B cell (primary cell): Measurements from ENCODE around the gene GK2. TPM values are rescaled to one million over a fixed set of nuclear protein-coding genes. Genes with fewer than 3 reads are reported as not detected.

Experiments used
- ATAC-seq: fragments of 200-7000 bp; cut with Tn5 transposase; one replicate; pipeline ENCODE4 v1.10.0; 2021; ENCODE audit warnings: low read depth, mild to moderate bottlenecking, moderate number of reproducible peaks, moderate library complexity
- CTCF ChIA-PET: fragments of 350-600 bp; sonication (Branson Sonifier 250); formaldehyde crosslinking; loops from one replicate; lab custom pipeline; 2021; ENCODE audit warnings: antibody characterized with exemption, inconsistent platforms; lab: Charles Lee
- POLR2A ChIA-PET: fragments of 350-600 bp; sonication (Branson Sonifier 250); formaldehyde crosslinking; loops from one replicate; lab custom pipeline; 2021; ENCODE audit warnings: antibody characterized with exemption; lab: Charles Lee
- DNase-seq: peaks from one replicate; pipeline ENCODE4 v3.0.0; 2013
- H2AFZ ChIP-seq: 2 replicates; pipeline ENCODE4 v1.6.1; 2012; ENCODE audit warnings: mild to moderate bottlenecking, low read depth, low read length; ENCODE audit not compliant: insufficient read depth, poor library complexity, severe bottlenecking
- H3K27ac ChIP-seq, 2 donors: 1 replicate in 1 of 2; 2 replicates in 1 of 2; pipeline ENCODE4 v1.5.1; 2012 to 2013; ENCODE audit warnings: low read length in 2 of 2, mild to moderate bottlenecking in 2 of 2, moderate library complexity in 1 of 2
- H3K27me3 ChIP-seq, 4 experiments: fragments of 200-600 bp in 1 of 4; sonication (generic) in 1 of 4; replicated peaks in 1 of 4; 1 replicate in 2 of 4; 2 replicates in 2 of 4; pipeline versions ENCODE4 v1.6.1 to v1.7.0; 2013 to 2016; ENCODE audit warnings: low read length in 3 of 4, mild to moderate bottlenecking in 2 of 4, mixed read lengths in 1 of 4, moderate library complexity in 1 of 4; ENCODE audit not compliant: insufficient read depth in 4 of 4, control insufficient read depth in 3 of 4; ENCODE audit errors: control extremely low read depth in 1 of 4
- H3K36me3 ChIP-seq, 2 experiments: replicated peaks in 1 of 2; 1 replicate in 1 of 2; 2 replicates in 1 of 2; pipeline versions ENCODE4 v1.6.1 to v1.7.1; 2013; ENCODE audit warnings: low read length in 1 of 2; ENCODE audit not compliant: insufficient read depth in 2 of 2, control insufficient read depth in 1 of 2; ENCODE audit errors: control extremely low read depth in 1 of 2, extremely low read depth in 1 of 2
- H3K4me1 ChIP-seq, 2 donors: fragments of 200-600 bp in 1 of 2; sonication (generic) in 1 of 2; 1 replicate in 1 of 2; 2 replicates in 1 of 2; pipeline versions ENCODE4 v1.5.1 to v1.6.1; 2013 to 2017; ENCODE audit warnings: low read length in 2 of 2; ENCODE audit not compliant: control insufficient read depth in 2 of 2, insufficient read depth in 2 of 2
- H3K4me2 ChIP-seq: replicated peaks from 2 replicates; pipeline ENCODE3; 2012; ENCODE audit warnings: mild to moderate bottlenecking, low read depth, low read length; ENCODE audit not compliant: poor library complexity, severe bottlenecking
- H3K4me3 ChIP-seq, 5 experiments: fragments of 200-600 bp in 1 of 5; sonication (generic) in 1 of 5; 1 replicate in 3 of 5; 2 replicates in 2 of 5; pipeline versions ENCODE4 v1.5.1 to v1.7.0; 2011 to 2016; ENCODE audit warnings: low read length in 4 of 5, mild to moderate bottlenecking in 4 of 5, low read depth in 2 of 5, control low read depth in 1 of 5, moderate library complexity in 1 of 5; ENCODE audit not compliant: insufficient read depth in 1 of 5; ENCODE audit errors: control extremely low read depth in 1 of 5, extremely low read depth in 1 of 5
- H3K79me2 ChIP-seq: fragments of 200-600 bp; sonication (generic); one replicate; pipeline ENCODE4 v1.6.0; 2016; ENCODE audit warnings: low read length; ENCODE audit not compliant: control insufficient read depth, insufficient read depth
- H3K9ac ChIP-seq: fragments of 200-600 bp; sonication (generic); 2 replicates; pipeline ENCODE4 v1.6.1; 2017; ENCODE audit warnings: mild to moderate bottlenecking, low read length, moderate library complexity
- H3K9me3 ChIP-seq, 3 donors: one replicate each; pipeline versions ENCODE4 v1.6.1 to v1.7.1; 2013; ENCODE audit warnings: low read length in 2 of 3; ENCODE audit not compliant: control insufficient read depth in 2 of 3, insufficient read depth in 1 of 3; ENCODE audit errors: control extremely low read depth in 1 of 3
- H4K20me1 ChIP-seq: 2 replicates; pipeline ENCODE4 v1.6.0; 2012; ENCODE audit warnings: mild to moderate bottlenecking, low read length; ENCODE audit not compliant: insufficient read depth, control insufficient read depth, poor library complexity, severe bottlenecking
- H3K27ac Mint-ChIP-seq: one replicate; pipeline ENCODE4 v1.8.0; 2021; ENCODE audit warnings: mixed read lengths
- H3K27me3 Mint-ChIP-seq: one replicate; pipeline ENCODE4 v1.8.0; 2021; ENCODE audit warnings: mixed read lengths
- H3K4me1 Mint-ChIP-seq: one replicate; pipeline ENCODE4 v1.8.0; 2021; ENCODE audit warnings: mixed read lengths
- H3K4me3 Mint-ChIP-seq: one replicate; pipeline ENCODE4 v1.8.0; 2021; ENCODE audit warnings: mixed read lengths
- H3K9me3 Mint-ChIP-seq: one replicate; pipeline ENCODE4 v1.8.0; 2022; ENCODE audit warnings: mixed read lengths; ENCODE audit not compliant: insufficient read depth
- EZH2 ChIP-seq: IDR thresholded peaks from 2 replicates; pipeline ENCODE4 v1.6.1; 2012; ENCODE audit warnings: borderline replicate concordance, low read depth, mild to moderate bottlenecking, moderate library complexity, low read length; ENCODE audit not compliant: insufficient read depth, poor library complexity, severe bottlenecking
- WGBS: methylation state at CpG from one replicate; pipeline ENCODE4 v1.1.5; 2013; ENCODE audit warnings: missing lambda C conversion rate; ENCODE audit not compliant: insufficient coverage; 5-methylcytosine and 5-hydroxymethylcytosine counted together
- intact Hi-C: fragments of 100-400 bp; cut with micrococcal nuclease; formaldehyde crosslinking; loops from one replicate; pipeline ENCODE4 v1.10.0; 2022
- polyA plus RNA-seq: library from polyadenylated mRNA; depleted of rRNA; stranded (reverse); fragments of >200 nt; gene quantifications from 2 replicates; pipeline ENCODE4 v1.2.3, GENCODE V29; 2012
- total RNA-seq, 2 donors: library from RNA; stranded (reverse); fragments of 120-200 nt in 1 of 2; gene quantifications; 1 replicate in 1 of 2; 2 replicates in 1 of 2; pipeline versions ENCODE4 v1.2.3 to v1.2.4, GENCODE V29; 2013 to 2022
- TF ChIP-seq, protein P1 (sequence below): fragments of 200-600 bp; IDR thresholded peaks from one replicate; pipeline ENCODE4 v1.8.0; 2022; ENCODE audit warnings: antibody characterized with exemption, mild to moderate bottlenecking

Gene GK2
- total and polyA plus RNA-seq, 2 donors (not counting 1 experiment from before 2014, with no cell fraction given), result not detected

DNA sequence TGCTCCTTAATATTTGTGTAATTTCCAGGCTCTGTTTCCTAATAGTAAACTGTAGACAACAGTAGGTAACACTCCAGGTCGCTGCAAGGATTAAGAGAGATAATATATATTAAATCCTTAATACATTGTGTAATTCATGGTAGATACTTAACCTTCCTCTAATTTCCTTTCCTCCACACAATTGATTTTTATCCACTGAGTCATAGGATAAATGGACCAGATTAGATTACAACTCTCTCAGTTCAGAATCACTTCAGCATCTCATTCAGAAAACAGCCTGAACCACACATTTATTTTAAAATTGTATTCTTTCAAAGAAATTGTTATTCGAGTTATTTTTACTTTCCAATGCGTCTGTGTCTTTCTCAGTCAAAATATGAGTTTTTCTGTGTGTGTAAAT lies 17.1 kb downstream of the GK2 start:
- DNase-seq (no peak), ATAC-seq (no peak)
- H3K4me1 ChIP-seq, result no peaks in the 10 kb centered on the region
- ChIA-PET POLR2A (no interaction called here), CTCF (no interaction called here)
- H4K20me1 ChIP-seq, result no peaks in the 10 kb centered on the region
- H3K9me3 ChIP-seq, result no peaks in the 10 kb centered on the region
- no peak for TF ChIP-seq EZH2
- TF ChIP-seq, protein P1, sequence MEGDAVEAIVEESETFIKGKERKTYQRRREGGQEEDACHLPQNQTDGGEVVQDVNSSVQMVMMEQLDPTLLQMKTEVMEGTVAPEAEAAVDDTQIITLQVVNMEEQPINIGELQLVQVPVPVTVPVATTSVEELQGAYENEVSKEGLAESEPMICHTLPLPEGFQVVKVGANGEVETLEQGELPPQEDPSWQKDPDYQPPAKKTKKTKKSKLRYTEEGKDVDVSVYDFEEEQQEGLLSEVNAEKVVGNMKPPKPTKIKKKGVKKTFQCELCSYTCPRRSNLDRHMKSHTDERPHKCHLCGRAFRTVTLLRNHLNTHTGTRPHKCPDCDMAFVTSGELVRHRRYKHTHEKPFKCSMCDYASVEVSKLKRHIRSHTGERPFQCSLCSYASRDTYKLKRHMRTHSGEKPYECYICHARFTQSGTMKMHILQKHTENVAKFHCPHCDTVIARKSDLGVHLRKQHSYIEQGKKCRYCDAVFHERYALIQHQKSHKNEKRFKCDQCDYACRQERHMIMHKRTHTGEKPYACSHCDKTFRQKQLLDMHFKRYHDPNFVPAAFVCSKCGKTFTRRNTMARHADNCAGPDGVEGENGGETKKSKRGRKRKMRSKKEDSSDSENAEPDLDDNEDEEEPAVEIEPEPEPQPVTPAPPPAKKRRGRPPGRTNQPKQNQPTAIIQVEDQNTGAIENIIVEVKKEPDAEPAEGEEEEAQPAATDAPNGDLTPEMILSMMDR, result no peak
- H3K36me3 ChIP-seq, result no peaks in the 10 kb centered on the region
- no peak overlapping the region for H3K4me3 Mint-ChIP-seq
- no peak overlapping the region for H3K4me2 ChIP-seq
- H3K79me2 ChIP-seq, result no peaks in the 10 kb centered on the region
- no peaks in the 10 kb centered on the region for H3K9me3 Mint-ChIP-seq
- H2AFZ ChIP-seq, result no peak overlapping the region
- H3K27me3 ChIP-seq, result no peaks in the 10 kb centered on the region
- no peak overlapping the region for H3K27ac Mint-ChIP-seq
- intact Hi-C loops, result no loop called here
- H3K27me3 Mint-ChIP-seq, result no peaks in the 10 kb centered on the region
- H3K4me1 Mint-ChIP-seq, result no peaks in the 10 kb centered on the region
- H3K9ac ChIP-seq, result no peak overlapping the region
- no peak overlapping the region for H3K27ac ChIP-seq
- no CpG with 5 or more reads among the region's 3 CpGs for whole genome bisulfite sequencing
- H3K4me3 ChIP-seq, result no peak overlapping the region

DNA sequence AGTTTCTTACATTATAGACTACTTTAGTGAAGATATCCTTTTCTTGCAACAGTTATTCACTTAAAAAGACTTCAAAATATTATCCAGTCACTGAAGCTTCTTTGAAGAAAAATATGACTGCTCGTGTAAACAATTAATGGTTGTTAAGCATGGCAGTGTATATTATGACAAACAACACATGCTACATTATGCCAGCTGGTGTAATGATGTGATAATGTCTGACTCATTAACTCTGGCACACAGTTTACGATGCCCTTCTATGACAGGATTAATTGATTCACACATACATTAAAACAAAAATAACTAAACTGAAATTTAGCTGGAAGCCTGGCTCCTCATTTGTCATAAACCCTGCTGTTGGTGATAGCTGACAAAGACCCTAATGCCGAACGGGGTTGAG lies 22.4 kb downstream of the GK2 start:
- H3K4me1 Mint-ChIP-seq, result no peaks in the 10 kb centered on the region
- POLR2A ChIA-PET, result no interaction called here
- Histone ChIP-seq H3K36me3 (no peaks in the 10 kb centered on the region), H3K4me3 (no peak overlapping the region), H3K79me2 (no peaks in the 10 kb centered on the region), H3K27me3 (no peaks in the 10 kb centered on the region), H4K20me1 (no peaks in the 10 kb centered on the region), H3K9me3 (no peaks in the 10 kb centered on the region), H3K4me2 (no peak overlapping the region), H3K27ac (no peak overlapping the region), H3K4me1 (no peaks in the 10 kb centered on the region), H2AFZ (no peak overlapping the region), H3K9ac (no peak overlapping the region)
- intact Hi-C loops, result no loop called here
- no peak for ATAC-seq
- no peak for TF ChIP-seq EZH2
- TF ChIP-seq, protein P1, result no peak
- H3K9me3 Mint-ChIP-seq, result no peaks in the 10 kb centered on the region
- DNase-seq, result no peak
- no peak overlapping the region for H3K27ac Mint-ChIP-seq
- CTCF ChIA-PET, result no interaction called here
- no CpG with 5 or more reads among the region's 4 CpGs for WGBS
- H3K4me3 Mint-ChIP-seq, result no peak overlapping the region
- no peaks in the 10 kb centered on the region for H3K27me3 Mint-ChIP-seq
